Stimulated activated memory B cell treated with anti-CD40 and anti-IgM and Interleukin-4, amounts not matched to agents 10 μg/mL and 1 μg/mL and 100 μg/mL, for 72 hours (primary cell): ENCODE measurements around the gene HSPA8.
A peak's percentile ranks its signal among the peaks of the same experiment; 100 is the strongest.
"Not testable (repeated sequence)": the region's sequence is repeated elsewhere in the genome, so short reads cannot be mapped to it uniquely, and the experiment has no call there.

ENCODE experiments used
- ATAC-seq: fragments of 150-1000 bp; cut with Tn5 transposase; 2 replicates; pipeline ENCODE4 v1.10.0; 2021
- H3K27ac Mint-ChIP-seq: one replicate; pipeline ENCODE4 v1.8.0; 2022; ENCODE audit warnings: mild to moderate bottlenecking, mixed read lengths
- H3K27me3 Mint-ChIP-seq: one replicate; pipeline ENCODE4 v1.8.0; 2022; ENCODE audit warnings: mixed read lengths
- H3K36me3 Mint-ChIP-seq: one replicate; pipeline ENCODE4 v1.8.0; 2022; ENCODE audit warnings: mixed read lengths
- H3K4me1 Mint-ChIP-seq: one replicate; pipeline ENCODE4 v1.8.0; 2022; ENCODE audit warnings: mixed read lengths
- H3K4me3 Mint-ChIP-seq: one replicate; pipeline ENCODE4 v1.8.0; 2022; ENCODE audit warnings: mild to moderate bottlenecking, moderate library complexity, mixed read lengths
- H3K9me3 Mint-ChIP-seq: one replicate; pipeline ENCODE4 v1.8.0; 2022; ENCODE audit warnings: mixed read lengths

Gene HSPA8

DNA sequence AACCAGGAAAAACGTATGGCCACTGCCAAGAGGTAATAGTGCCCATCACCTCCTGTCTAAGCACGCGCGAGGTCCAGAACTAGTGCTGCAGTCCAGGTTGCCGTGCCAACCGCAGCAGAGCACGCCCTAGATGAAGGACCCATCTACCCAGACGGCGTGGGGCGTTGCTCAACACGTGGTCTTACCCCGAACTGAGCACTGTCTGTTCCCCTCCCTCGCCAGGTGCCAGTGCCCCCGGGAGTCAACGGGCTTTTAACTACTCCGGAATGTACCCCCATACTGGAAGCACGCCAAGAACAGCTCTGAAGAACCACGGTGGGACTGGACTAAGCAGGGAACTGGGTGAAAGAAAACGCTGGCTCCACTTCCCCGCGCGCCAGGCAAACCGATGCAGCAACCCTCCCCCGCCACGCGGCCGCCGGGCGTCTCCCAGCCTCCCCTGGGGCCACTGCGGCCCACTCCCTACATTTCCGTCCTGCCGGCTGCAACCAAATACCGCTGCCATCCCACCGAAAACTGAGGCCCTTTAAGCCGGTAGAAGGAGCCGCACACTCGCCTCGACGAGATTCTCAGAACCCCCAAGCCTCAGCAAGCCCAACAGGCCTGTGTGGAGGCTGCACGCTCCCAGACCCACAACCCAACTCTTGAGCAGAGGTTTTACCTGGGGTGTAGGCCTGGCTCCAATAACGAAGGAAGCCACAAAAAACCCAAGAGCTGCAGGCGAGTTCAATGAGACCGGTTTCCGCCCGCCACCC is at the start of gene HSPA8:
Gene HSPA8, minus strand, starts transcription at position 734 of the 755 bp plus-strand sequence. CDS start 812 bp downstream, outside the sequence.
- Mint-ChIP-seq H3K27me3 (no peaks in the 10 kb centered on the region), H3K36me3 (peaks cover 54% of the 10 kb centered on the region)
- ATAC-seq, result peak; percentile 18

DNA sequence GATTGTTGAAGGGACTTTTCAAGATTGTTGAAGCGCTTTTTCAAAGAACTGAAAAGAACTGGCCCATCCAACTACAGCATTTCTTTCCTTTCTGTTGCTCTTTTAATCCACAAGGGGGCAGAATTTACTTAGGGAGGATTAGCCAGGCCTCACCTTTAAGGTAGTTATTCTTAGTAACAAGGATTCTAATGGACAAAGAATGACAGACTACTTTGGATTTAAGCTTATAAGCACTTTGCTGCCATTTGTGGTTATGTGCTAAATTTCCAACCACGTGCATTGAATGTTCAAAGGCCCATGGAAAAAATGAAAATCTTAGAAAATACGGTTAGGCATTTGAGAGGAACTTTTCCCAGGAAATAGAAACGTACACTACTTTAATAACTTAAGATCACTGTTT is 49.5 kb upstream of the HSPA8 start:
- peaks cover 9% of the 10 kb centered on the region for H3K27me3 Mint-ChIP-seq
- H3K36me3 Mint-ChIP-seq, result no peaks in the 10 kb centered on the region
- ATAC-seq, result no peak
- no peaks in the 10 kb centered on the region for H3K4me1 Mint-ChIP-seq
- no peak overlapping the region for H3K27ac Mint-ChIP-seq
- H3K4me3 Mint-ChIP-seq, result no peak overlapping the region
- peaks cover 3% of the 10 kb centered on the region for H3K9me3 Mint-ChIP-seq

More for the DNA sequence above, at the start of gene HSPA8:
- H3K27ac Mint-ChIP-seq, result peak within 1 kb of the TSS; percentile 100
- peak within 1 kb of the TSS; percentile 93 for H3K4me3 Mint-ChIP-seq
- no peaks in the 10 kb centered on the region for H3K9me3 Mint-ChIP-seq
- peaks cover 76% of the 10 kb centered on the region for H3K4me1 Mint-ChIP-seq

- Mint-ChIP-seq H3K4me1 (no peaks in the 10 kb centered on the region), H3K9me3 (no peaks in the 10 kb centered on the region), H3K4me3 (no peak overlapping the region), H3K27me3 (peaks cover 9% of the 10 kb centered on the region), H3K36me3 (no peaks in the 10 kb centered on the region), H3K27ac (no peak overlapping the region)
- no peak for ATAC-seq
Measured at GRCh38 chr11:123110397-123110796, 48.5 kb upstream of the HSPA8 start.

DNA sequence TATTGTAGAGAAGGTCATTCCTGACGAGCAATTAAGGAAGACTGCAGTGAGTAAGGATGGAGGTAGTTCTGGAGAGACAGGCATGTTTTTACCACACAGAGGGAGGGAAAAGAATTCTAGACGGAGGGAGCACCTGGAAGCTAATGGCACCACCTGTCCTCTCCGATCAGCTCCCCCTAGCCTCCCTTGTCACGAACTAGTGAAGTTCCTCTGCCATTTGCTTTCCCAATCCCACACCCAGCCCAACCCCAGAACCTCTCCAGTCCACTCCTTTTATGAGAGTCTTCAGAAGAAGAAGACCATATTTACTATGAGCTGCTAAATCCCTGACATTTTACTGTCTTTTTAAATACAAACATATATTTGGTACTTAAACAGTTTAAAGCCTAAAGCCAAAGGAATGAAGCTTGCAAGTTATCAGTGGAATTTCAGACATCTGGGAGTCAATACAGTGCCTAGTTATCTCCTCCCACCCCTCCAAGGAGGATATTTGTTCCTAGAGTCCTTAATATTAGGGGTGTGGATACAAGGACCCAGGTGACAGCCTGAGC is 46.1 kb upstream of the HSPA8 start:
- Mint-ChIP-seq H3K27me3 (peaks cover 9% of the 10 kb centered on the region), H3K4me1 (peaks cover 6% of the 10 kb centered on the region), H3K4me3 (no peak overlapping the region), H3K27ac (no peak overlapping the region), H3K36me3 (no peaks in the 10 kb centered on the region), H3K9me3 (no peaks in the 10 kb centered on the region)
- ATAC-seq, result no peak

DNA sequence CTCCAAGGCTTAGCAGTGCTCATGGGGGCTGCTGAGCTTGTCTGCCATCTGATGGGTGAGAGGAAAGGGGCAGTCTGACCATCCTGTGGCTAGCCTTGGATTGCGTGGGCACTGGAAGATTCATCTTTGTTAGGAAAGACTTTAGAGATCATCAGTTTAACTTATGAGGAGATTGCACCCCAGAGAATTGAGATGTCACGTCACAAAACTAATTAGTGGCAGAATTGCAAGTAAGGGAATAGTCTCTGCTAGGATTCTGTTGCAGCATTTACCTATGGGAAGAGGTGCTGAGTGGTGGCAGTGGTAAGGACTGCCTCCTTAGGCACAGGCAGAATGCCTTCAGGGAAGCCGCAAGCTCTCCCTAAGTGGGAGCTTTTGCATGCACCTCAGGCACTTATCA is 42.8 kb upstream of the HSPA8 start:
- ATAC-seq, result no peak
- Mint-ChIP-seq H3K36me3 (no peaks in the 10 kb centered on the region), H3K4me3 (no peak overlapping the region), H3K27ac (no peak overlapping the region), H3K27me3 (peaks cover 16% of the 10 kb centered on the region), H3K9me3 (no peaks in the 10 kb centered on the region), H3K4me1 (peaks cover 7% of the 10 kb centered on the region)

- H3K27ac Mint-ChIP-seq, result no peak overlapping the region
- H3K36me3 Mint-ChIP-seq, result no peaks in the 10 kb centered on the region
- H3K9me3 Mint-ChIP-seq, result no peaks in the 10 kb centered on the region
- H3K4me1 Mint-ChIP-seq, result peaks cover 7% of the 10 kb centered on the region
- H3K27me3 Mint-ChIP-seq, result peaks cover 22% of the 10 kb centered on the region
- no peak overlapping the region for H3K4me3 Mint-ChIP-seq
- peak; percentile 27 for ATAC-seq
Measured at GRCh38 chr11:123103326-123103980, 41.5 kb upstream of the HSPA8 start.

GRCh38 chr11:123100379-123101085 is 38.6 kb upstream of the HSPA8 start:
- no peak for ATAC-seq
- Mint-ChIP-seq H3K9me3 (no peaks in the 10 kb centered on the region), H3K4me1 (peaks cover 7% of the 10 kb centered on the region), H3K4me3 (no peak overlapping the region), H3K27ac (no peak overlapping the region), H3K27me3 (peaks cover 26% of the 10 kb centered on the region), H3K36me3 (no peaks in the 10 kb centered on the region)

- H3K27me3 Mint-ChIP-seq, result peaks cover 26% of the 10 kb centered on the region
- no peaks in the 10 kb centered on the region for H3K9me3 Mint-ChIP-seq
- no peak overlapping the region for H3K27ac Mint-ChIP-seq
- H3K4me1 Mint-ChIP-seq, result peaks cover 7% of the 10 kb centered on the region
- no peak for ATAC-seq
- H3K36me3 Mint-ChIP-seq, result no peaks in the 10 kb centered on the region
- H3K4me3 Mint-ChIP-seq, result no peak overlapping the region
Measured at GRCh38 chr11:123098990-123099389, 37.1 kb upstream of the HSPA8 start.

GRCh38 chr11:123093739-123094138 is 31.8 kb upstream of the HSPA8 start:
- Mint-ChIP-seq H3K27me3 (peaks cover 10% of the 10 kb centered on the region), H3K4me1 (no peaks in the 10 kb centered on the region), H3K9me3 (no peaks in the 10 kb centered on the region), H3K36me3 (no peaks in the 10 kb centered on the region), H3K4me3 (no peak overlapping the region), H3K27ac (no peak overlapping the region)
- ATAC-seq, result no peak

- H3K27me3 Mint-ChIP-seq, result no peaks in the 10 kb centered on the region
- H3K4me1 Mint-ChIP-seq, result no peaks in the 10 kb centered on the region
- no peak for ATAC-seq
- no peak overlapping the region for H3K27ac Mint-ChIP-seq
- H3K36me3 Mint-ChIP-seq, result no peaks in the 10 kb centered on the region
- no peak overlapping the region for H3K4me3 Mint-ChIP-seq
- H3K9me3 Mint-ChIP-seq, result no peaks in the 10 kb centered on the region
Measured at GRCh38 chr11:123091506-123091905, 29.6 kb upstream of the HSPA8 start.

DNA sequence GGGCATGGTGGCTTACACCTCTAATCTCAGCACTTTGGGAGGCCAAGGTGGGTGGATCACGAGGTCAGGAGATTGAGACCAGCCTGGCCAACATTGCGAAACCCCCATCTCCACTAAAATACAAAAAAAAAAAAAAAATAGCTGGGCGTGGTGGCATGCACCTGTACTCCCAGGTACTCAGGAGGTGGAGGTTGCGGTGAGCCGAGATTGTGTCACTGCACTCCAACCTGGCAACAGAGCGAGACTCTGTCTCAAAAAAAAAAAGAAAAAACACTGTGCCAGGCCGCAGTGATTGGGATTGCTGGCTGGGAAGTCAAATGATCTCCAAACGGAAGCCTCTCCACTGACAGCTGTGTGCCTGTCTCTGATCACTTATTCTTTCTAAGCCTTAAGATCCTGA is 28.2 kb upstream of the HSPA8 start:
- not testable (repeated sequence) for H3K36me3 Mint-ChIP-seq, ATAC-seq, H3K27me3 Mint-ChIP-seq, H3K27ac Mint-ChIP-seq, H3K9me3 Mint-ChIP-seq, H3K4me3 Mint-ChIP-seq, H3K4me1 Mint-ChIP-seq

GRCh38 chr11:123088896-123089295 is 27.0 kb upstream of the HSPA8 start:
- H3K36me3 Mint-ChIP-seq, H3K27ac Mint-ChIP-seq, H3K4me1 Mint-ChIP-seq, H3K27me3 Mint-ChIP-seq, H3K4me3 Mint-ChIP-seq, H3K9me3 Mint-ChIP-seq, ATAC-seq: not testable (repeated sequence)

DNA sequence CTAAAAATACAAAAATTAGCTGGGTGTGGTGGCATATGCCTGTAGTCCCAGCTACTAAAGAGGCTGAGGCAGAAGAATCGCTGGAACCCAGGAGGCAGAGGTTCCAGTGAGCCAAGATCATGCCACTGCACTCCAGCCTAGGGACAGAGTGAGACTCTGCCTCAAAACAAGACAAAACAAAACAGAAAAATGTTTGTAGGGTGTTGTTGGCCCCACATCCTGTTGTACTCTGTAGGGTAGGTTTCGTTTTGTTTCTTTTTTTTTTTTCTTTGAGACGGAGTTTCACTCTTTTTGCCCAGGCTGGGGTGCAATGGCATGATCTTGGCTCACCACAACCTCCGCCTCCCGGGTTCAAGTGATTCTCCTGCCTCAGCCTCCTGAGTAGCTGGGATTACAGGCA is 25.7 kb upstream of the HSPA8 start:
- H3K27me3 Mint-ChIP-seq, H3K36me3 Mint-ChIP-seq, H3K4me1 Mint-ChIP-seq, H3K9me3 Mint-ChIP-seq, H3K4me3 Mint-ChIP-seq: not testable (repeated sequence)
- ATAC-seq, result peak; percentile 27
- H3K27ac Mint-ChIP-seq, result peak overlapping the region; percentile 48

DNA sequence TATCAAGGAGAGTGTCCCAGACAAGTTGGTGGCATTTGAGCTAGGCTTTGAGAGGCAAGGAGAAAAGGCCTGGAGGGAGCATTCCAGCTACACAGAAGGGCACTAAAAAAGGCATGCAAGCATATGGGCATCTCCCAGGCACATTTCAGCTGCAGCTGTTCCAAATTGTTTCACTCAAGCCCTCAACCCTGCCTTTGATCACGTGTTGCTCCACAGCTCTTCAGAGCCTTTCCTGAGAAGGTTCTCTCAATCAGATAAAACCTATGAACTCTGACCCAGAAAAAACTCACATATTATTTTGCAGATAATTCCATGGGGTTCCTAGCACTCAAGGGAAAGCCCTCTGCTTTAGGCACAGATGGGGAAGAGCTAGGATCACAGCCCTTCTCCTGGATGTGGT is 24.4 kb upstream of the HSPA8 start:
- ATAC-seq, result no peak
- peaks cover 3% of the 10 kb centered on the region for H3K9me3 Mint-ChIP-seq
- H3K27me3 Mint-ChIP-seq, result no peaks in the 10 kb centered on the region
- H3K4me1 Mint-ChIP-seq, result no peaks in the 10 kb centered on the region
- no peaks in the 10 kb centered on the region for H3K36me3 Mint-ChIP-seq
- H3K4me3 Mint-ChIP-seq, result no peak overlapping the region
- H3K27ac Mint-ChIP-seq, result no peak overlapping the region

DNA sequence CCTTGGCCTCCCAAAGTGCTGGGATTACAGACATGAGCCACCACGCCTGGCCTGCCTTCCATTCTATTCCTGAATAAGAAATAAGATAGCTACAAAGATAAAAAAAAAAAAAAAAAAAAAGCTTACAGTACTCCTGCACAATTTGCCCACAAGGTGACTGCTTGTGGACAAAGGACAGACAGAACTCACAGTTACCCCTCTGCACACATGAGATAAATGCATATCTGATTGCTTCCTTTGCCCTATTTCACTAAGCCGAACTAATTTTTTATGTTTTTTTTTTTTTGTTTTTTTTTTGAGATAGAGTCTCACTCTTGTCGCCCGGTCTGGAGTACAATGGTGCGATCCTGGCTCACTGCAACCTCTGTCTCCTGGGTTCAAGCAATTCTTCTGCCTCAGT is 23.6 kb upstream of the HSPA8 start:
- Mint-ChIP-seq H3K27me3 (no peaks in the 10 kb centered on the region), H3K36me3 (no peaks in the 10 kb centered on the region), H3K4me1 (no peaks in the 10 kb centered on the region), H3K27ac (no peak overlapping the region), H3K9me3 (peaks cover 3% of the 10 kb centered on the region), H3K4me3 (no peak overlapping the region)
- no peak for ATAC-seq
